Measurements from ENCODE around the gene DIAPH2. TPM values are rescaled to one million over a fixed set of nuclear protein-coding genes. Genes with fewer than 3 reads are reported as not detected.

DIAPH2 gene
- total RNA-seq, 1 experiment from 2014 or later = 10.9 TPM

GRCh38 chrX:97374266-97374665 is 689.6 kb downstream of the DIAPH2 start:
- H3K9me2 ChIP-seq (ENCODE audit: insufficient read depth) = no peaks in the 10 kb centered on the region
- no TSS peak for BruUV-seq (replicated peaks)
- no peak overlapping the region for H3K4me3 ChIP-seq (replicated peaks in 1 of 2; ENCODE audit: low read depth in 1 of 2, low read length in 2 of 2)
- H3K27me3 ChIP-seq (ENCODE audit: insufficient read depth, low read length) = no peaks in the 10 kb centered on the region
- intact Hi-C loops (cut with micrococcal nuclease) = no loop called here
- TF ChIP-seq CTCF (IDR thresholded peaks at IDR 0.05 in 2 of 3, conservative IDR thresholded peaks at IDR 0.05 in 1 of 3; ENCODE audit: borderline replicate concordance in 1 of 3, insufficient read depth in 1 of 3, low read depth in 2 of 3, low read length in 2 of 3) (no peak), REST (IDR thresholded peaks at IDR 0.05; ENCODE audit: low read depth) (no peak), TCF7L2 (IDR thresholded peaks at IDR 0.05; ENCODE audit: borderline replicate concordance, extremely low read depth, insufficient read depth, insufficient read length) (no peak), EGR1 (IDR thresholded peaks at IDR 0.05; ENCODE audit: low read depth) (no peak), CEBPB (IDR thresholded peaks at IDR 0.05; ENCODE audit: low read depth) (no peak), EZH2 (IDR thresholded peaks at IDR 0.05) (no peak), ELF1 (IDR thresholded peaks at IDR 0.05; ENCODE audit: borderline replicate concordance, low read depth) (no peak), EZH2phosphoT487 (IDR thresholded peaks at IDR 0.05; ENCODE audit: borderline replicate concordance) (no peak), FOSL1 (IDR thresholded peaks at IDR 0.05; ENCODE audit: low read depth) (no peak), SRF (IDR thresholded peaks at IDR 0.05; ENCODE audit: low read depth) (no peak), JUND (IDR thresholded peaks at IDR 0.05) (no peak), POLR2AphosphoS5 (IDR thresholded peaks at IDR 0.05; ENCODE audit: low read depth, low read length) (no peak), POLR2A (IDR thresholded peaks at IDR 0.05; ENCODE audit: borderline replicate concordance, extremely low read depth, insufficient read depth, insufficient read length) (no peak), SP1 (IDR thresholded peaks at IDR 0.05; ENCODE audit: low read depth) (no peak), ZNF274 (IDR thresholded peaks at IDR 0.05; ENCODE audit: low read depth, low read length) (no peak), ATF3 (IDR thresholded peaks at IDR 0.05) (no peak)
- POLR2A ChIA-PET = no interaction called here
- DNase-seq (ENCODE audit: low read depth, low spot score) (no peak), ATAC-seq (no peak)
- no peak overlapping the region for H3K9ac ChIP-seq (ENCODE audit: low read length)
- no peaks in the 10 kb centered on the region for H3K4me1 ChIP-seq (ENCODE audit: control insufficient read depth in 1 of 2, insufficient read depth in 2 of 2, low read length in 2 of 2)
- no peaks in the 10 kb centered on the region for H3K9me3 ChIP-seq (ENCODE audit: control insufficient read depth in 1 of 2, insufficient read depth in 1 of 2, low read depth in 1 of 2, low read length in 2 of 2)
- H4K20me1 ChIP-seq (ENCODE audit: insufficient read depth) = no peaks in the 10 kb centered on the region
- H2AFZ ChIP-seq (ENCODE audit: low read depth, low read length, poor library complexity, severe bottlenecking) = no peak overlapping the region
- no peak overlapping the region for H3K27ac ChIP-seq (ENCODE audit: low read depth, low read length)
- no peaks in the 10 kb centered on the region for H3K36me3 ChIP-seq (ENCODE audit: control insufficient read depth in 1 of 2, insufficient read depth in 2 of 2, low read length in 2 of 2)
- H3K79me2 ChIP-seq (ENCODE audit: insufficient read depth, low read length) = no peaks in the 10 kb centered on the region
- H3K4me2 ChIP-seq (ENCODE audit: low read length) = no peak overlapping the region
- CTCF ChIA-PET = no interaction called here
- RAD21 ChIA-PET (ENCODE audit: low non-redundant PET in 1 of 2, low total read pairs in 2 of 2, uncharacterized antibody in 2 of 2, unreplicated experiment in 2 of 2) = no interaction called here

Data from HCT116 (cell line).